ENCODE data around the gene CRACDL. TPM values are rescaled to one million over a fixed set of nuclear protein-coding genes. Genes with fewer than 3 reads are reported as not detected.

The CRACDL gene
- total RNA-seq, 2 donors from 2014 or later = 4.1 to 20.8 TPM

GRCh38 chr2:98842136-98842535, 93.9 kb downstream of the CRACDL start:
- Histone ChIP-seq H3K4me1 (replicated peaks) (no peaks in the 10 kb centered on the region), H3K4me3 (no peak overlapping the region), H3K27ac (no peak overlapping the region), H3K9me3 (no peaks in the 10 kb centered on the region), H3K36me3 (no peaks in the 10 kb centered on the region), H3K27me3 (replicated peaks; ENCODE audit: insufficient read depth) (no peaks in the 10 kb centered on the region)
- WGBS = 61% methylated on average over 3 of the region's 3 CpGs
- intact Hi-C loops (cut with DNase I) = no loop called here
- TF ChIP-seq POLR2A (IDR thresholded peaks at IDR 0.05) = no peak
- TF ChIP-seq POLR2AphosphoS5 (IDR thresholded peaks at IDR 0.05) = no peak
- TF ChIP-seq, protein P1, sequence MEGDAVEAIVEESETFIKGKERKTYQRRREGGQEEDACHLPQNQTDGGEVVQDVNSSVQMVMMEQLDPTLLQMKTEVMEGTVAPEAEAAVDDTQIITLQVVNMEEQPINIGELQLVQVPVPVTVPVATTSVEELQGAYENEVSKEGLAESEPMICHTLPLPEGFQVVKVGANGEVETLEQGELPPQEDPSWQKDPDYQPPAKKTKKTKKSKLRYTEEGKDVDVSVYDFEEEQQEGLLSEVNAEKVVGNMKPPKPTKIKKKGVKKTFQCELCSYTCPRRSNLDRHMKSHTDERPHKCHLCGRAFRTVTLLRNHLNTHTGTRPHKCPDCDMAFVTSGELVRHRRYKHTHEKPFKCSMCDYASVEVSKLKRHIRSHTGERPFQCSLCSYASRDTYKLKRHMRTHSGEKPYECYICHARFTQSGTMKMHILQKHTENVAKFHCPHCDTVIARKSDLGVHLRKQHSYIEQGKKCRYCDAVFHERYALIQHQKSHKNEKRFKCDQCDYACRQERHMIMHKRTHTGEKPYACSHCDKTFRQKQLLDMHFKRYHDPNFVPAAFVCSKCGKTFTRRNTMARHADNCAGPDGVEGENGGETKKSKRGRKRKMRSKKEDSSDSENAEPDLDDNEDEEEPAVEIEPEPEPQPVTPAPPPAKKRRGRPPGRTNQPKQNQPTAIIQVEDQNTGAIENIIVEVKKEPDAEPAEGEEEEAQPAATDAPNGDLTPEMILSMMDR (IDR thresholded peaks at IDR 0.05) = no peak
- no peak for DNase-seq (ENCODE audit: low spot score)

- Histone ChIP-seq H3K9me3 (no peaks in the 10 kb centered on the region), H3K36me3 (no peaks in the 10 kb centered on the region), H3K4me1 (replicated peaks) (no peaks in the 10 kb centered on the region), H3K27ac (no peak overlapping the region), H3K27me3 (replicated peaks; ENCODE audit: insufficient read depth) (no peaks in the 10 kb centered on the region), H3K4me3 (no peak overlapping the region)
- 52% methylated on average over 3 of the region's 3 CpGs for WGBS
- TF ChIP-seq POLR2AphosphoS5 (IDR thresholded peaks at IDR 0.05) (no peak), POLR2A (IDR thresholded peaks at IDR 0.05) (no peak)
- TF ChIP-seq, protein P1 (IDR thresholded peaks at IDR 0.05) = no peak
- intact Hi-C loops (cut with DNase I) = no loop called here
- no peak for DNase-seq (ENCODE audit: low spot score)
Observed at GRCh38 chr2:98839292-98839691, 96.7 kb downstream of the CRACDL start.

DNA sequence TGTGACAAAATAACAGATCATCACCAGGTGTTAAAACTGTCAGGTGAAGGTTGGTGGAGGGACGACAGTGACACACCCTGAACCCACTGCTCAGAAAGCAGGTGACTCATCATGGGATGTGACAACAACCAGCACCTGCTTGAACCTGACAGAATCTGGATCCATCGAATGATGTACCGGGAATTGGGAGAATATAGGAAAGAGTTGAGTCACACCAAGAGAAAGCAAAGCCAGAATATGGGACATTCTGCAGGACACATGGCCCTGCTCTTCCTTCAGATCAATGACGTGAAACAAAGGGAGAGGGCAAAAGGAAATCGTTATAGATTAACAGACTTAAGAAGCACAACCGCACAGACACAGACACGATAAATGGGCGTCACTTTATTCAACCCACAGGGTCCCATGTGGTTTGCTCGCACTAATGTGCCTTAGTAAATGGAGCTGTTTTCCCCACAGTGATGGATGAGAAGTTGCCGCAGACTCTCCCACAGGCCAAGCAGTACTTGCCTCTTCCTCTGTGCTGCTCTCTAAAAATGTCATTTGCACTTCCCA, 100.1 kb downstream of the CRACDL start:
- 88% methylated on average over 10 of the region's 10 CpGs for WGBS
- Histone ChIP-seq H3K4me3 (no peak overlapping the region), H3K36me3 (no peaks in the 10 kb centered on the region), H3K27ac (no peak overlapping the region), H3K4me1 (replicated peaks) (no peaks in the 10 kb centered on the region), H3K27me3 (replicated peaks; ENCODE audit: insufficient read depth) (no peaks in the 10 kb centered on the region), H3K9me3 (no peaks in the 10 kb centered on the region)
- intact Hi-C loops (cut with DNase I) = no loop called here
- TF ChIP-seq, protein P1 (IDR thresholded peaks at IDR 0.05) = no peak
- TF ChIP-seq POLR2AphosphoS5 (IDR thresholded peaks at IDR 0.05) (no peak), POLR2A (IDR thresholded peaks at IDR 0.05) (no peak)
- DNase-seq (ENCODE audit: low spot score) = no peak

GRCh38 chr2:98833917-98834263, 102.1 kb downstream of the CRACDL start:
- 95% methylated on average over 3 of the region's 3 CpGs for WGBS
- intact Hi-C loops (cut with DNase I) = no loop called here

More at GRCh38 chr2:98833917-98834263, 102.1 kb downstream of the CRACDL start:
- Histone ChIP-seq H3K27ac (no peak overlapping the region), H3K36me3 (no peaks in the 10 kb centered on the region), H3K27me3 (replicated peaks; ENCODE audit: insufficient read depth) (no peaks in the 10 kb centered on the region), H3K4me1 (replicated peaks) (no peaks in the 10 kb centered on the region), H3K4me3 (no peak overlapping the region), H3K9me3 (no peaks in the 10 kb centered on the region)
- DNase-seq (ENCODE audit: low spot score) = no peak
- TF ChIP-seq POLR2A (IDR thresholded peaks at IDR 0.05) = no peak
- TF ChIP-seq, protein P1 (IDR thresholded peaks at IDR 0.05) = no peak
- no peak for TF ChIP-seq POLR2AphosphoS5 (IDR thresholded peaks at IDR 0.05)

Data from prostate gland (tissue), 2 donors.